HG03095 (cell line): Measurements from ENCODE around the gene PLEKHS1.
"Not testable (repeated sequence)": the region's sequence is repeated elsewhere in the genome, so short reads cannot be mapped to it uniquely, and the experiment has no call there.

Experiments used
- ATAC-seq: cut with Tn5 transposase; IDR thresholded peaks from one replicate; pipeline ENCODE4 v1.9.1; 2021; ENCODE audit warnings: moderate library complexity; ENCODE audit not compliant: unreplicated experiment

PLEKHS1 gene

GRCh38 chr10:113788604-113789083 lies 37.2 kb downstream of the PLEKHS1 start:
- peak; percentile 80 for ATAC-seq

DNA sequence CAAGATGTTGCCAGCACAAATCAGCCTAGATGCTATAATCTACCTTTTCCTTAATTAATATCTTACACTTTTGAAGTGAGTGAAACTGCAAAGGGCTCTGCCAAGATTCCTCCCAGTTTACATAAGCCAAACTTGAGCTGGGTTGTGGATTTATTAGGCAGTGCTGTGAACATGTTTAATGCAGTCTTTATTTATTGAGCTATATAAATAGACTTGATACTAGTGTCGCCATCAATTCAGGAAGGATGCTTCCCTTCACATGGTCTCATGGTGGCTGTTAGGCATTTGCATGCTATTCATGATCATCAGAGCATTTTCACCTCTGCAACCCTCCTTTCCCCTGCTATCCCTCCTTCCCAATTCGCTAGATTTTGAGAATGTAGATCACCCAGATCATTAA lies 40.2 kb downstream of the PLEKHS1 start:
- ATAC-seq = no peak

DNA sequence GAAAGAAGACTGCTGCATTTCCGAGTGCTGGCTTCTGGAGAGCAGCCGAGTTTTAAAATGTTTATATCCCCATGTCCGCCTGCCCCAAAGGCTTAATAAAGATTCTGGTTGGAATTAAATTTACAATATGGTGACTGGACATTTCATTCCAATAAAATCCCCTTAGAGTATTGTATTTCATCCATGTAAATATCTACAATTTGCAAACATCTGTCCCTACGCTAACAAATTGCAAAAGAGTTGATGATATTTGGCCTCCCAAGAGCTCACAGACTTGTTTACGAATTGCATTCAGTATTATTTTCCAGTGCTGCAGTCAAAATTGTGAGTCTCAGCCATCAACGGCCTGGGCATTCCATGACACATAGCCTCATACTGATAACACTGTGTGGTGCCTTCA lies 50.1 kb downstream of the PLEKHS1 start:
- ATAC-seq = no peak

DNA sequence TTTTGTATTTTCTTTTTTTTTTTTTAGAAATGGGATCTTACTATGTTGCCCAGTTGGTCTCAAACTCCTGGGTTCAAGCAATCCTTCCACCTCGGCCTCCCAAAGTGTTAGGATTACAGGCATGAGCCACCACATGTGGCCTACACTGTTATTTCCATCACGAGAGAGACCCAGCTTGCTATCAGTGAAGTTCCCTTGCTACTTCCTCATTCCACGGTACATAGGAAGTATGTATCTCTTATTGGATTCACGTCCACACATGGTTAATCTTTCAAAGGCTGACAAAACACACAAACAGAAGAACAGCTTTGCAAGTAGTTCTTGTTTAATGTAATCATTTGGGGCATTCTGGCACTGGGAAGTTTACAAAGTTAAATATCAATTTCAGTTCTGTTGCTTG lies 51.5 kb downstream of the PLEKHS1 start:
- no peak for ATAC-seq

- ATAC-seq = no peak
Observed at GRCh38 chr10:113806503-113806902, 55.0 kb downstream of the PLEKHS1 start.

- ATAC-seq = no peak
Observed at GRCh38 chr10:113808168-113808567, 56.7 kb downstream of the PLEKHS1 start.

DNA sequence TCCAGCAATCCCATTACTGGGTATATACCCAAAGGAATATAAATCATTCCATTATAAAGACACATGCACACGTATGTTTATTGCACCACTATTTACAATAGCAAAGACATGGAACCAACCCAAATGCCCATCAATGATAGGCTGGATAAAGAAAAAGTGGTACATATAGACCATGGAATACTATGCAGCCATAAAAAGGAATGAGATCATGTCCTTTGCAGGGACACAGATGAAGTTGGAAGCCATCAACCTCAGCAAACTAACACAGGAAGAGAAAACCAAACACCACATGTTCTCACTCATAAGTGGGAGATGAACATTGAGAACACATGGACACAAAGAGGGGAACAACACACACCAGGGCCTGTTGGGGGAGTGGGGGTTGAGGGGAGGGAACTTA lies 63.2 kb downstream of the PLEKHS1 start:
- not testable (repeated sequence) for ATAC-seq

- ATAC-seq = no peak
Observed at GRCh38 chr10:113819989-113820388, 68.5 kb downstream of the PLEKHS1 start.

- ATAC-seq = no peak
Observed at GRCh38 chr10:113820507-113820906, 69.0 kb downstream of the PLEKHS1 start.

GRCh38 chr10:113821306-113821705 lies 69.8 kb downstream of the PLEKHS1 start:
- not testable (repeated sequence) for ATAC-seq

DNA sequence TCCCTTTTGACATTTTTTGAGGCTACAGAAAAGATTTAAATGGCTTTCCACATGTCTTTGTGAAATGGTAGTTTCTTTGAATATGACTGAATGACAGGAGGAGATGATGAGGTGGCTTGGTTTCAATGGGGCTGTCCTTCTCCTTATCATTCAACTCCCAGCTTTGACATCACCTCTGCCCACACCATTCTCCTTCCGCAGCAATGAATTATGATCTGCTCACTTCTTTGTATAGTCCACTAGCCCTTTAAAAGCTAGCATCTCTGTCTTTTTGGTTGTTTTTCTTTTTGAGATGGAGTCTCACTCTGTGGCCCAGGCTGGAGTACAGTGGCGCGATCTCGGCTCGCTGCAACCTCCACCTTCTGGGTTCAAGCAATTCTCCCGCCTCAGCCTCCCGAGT lies 70.7 kb downstream of the PLEKHS1 start:
- no peak for ATAC-seq

DNA sequence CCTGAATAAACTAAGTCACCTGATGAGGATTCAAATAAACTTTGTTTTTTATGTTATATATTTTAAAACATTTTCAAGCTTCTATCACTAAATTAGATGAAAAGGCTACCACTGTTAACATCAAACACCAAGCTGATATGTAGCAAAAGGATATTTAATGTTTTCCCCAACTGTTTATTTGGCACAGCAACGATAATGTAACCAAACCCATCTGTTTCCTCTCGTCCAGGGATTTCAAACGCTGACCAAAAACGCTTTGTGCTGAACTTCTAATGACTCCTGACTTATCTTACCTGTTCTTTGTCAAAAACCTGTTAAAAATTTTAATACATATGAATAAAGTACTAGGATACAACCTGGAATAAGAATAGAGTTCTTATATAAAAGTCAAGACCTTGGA lies 71.9 kb downstream of the PLEKHS1 start:
- ATAC-seq = no peak

DNA sequence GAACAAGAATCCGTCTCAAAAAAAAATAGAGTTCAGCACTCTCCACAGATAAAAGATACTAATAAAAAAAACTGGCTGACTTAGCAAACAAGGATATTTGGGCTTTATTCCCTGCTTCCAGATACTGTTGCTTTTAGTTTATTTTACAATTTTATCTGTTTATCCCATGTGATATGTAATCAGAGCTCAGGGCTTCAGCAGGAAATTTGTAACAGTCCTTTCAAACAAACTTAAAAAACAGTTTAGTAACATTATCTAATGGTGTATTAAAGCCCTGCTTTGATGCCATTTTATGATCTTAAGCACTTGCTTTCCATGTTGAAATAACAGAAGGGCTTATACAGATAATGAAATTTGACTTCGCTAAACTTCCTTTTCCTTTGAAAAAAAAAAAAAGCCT lies 74.3 kb downstream of the PLEKHS1 start:
- ATAC-seq = no peak

- ATAC-seq = not testable (repeated sequence)
Observed at GRCh38 chr10:113828567-113828966, 77.1 kb downstream of the PLEKHS1 start.
